ENCODE results near the gene KDELR1.
A peak's percentile ranks its signal among the peaks of the same experiment; 100 is the strongest.

The KDELR1 gene

GRCh38 chr19:48342414-48342738, 49.0 kb downstream of the KDELR1 start:
- DNase-seq (ENCODE audit: low spot score) = no peak

GRCh38 chr19:48341515-48342413, 49.6 kb downstream of the KDELR1 start:
- DNase-seq (ENCODE audit: low spot score) = no peak

DNA sequence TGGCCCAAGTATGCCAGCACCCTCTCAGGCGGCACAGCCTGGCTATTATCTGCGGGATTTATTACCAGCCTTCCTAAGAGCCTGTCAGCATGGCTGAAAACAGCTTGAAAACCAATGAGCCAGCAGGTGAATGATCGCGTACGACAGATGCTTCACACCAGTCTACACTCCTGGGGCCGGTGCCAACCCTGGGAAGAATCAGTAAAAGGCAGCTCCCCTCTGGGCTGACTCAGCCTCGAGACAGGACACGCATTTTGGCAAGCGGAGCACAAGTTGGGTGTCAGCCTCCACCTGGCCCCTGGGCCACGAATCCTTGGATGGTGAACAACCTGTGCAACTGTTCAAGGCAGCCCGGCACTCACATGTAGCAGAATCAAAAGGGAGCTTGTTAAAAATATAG, 50.4 kb downstream of the KDELR1 start:
- DNase-seq (ENCODE audit: low spot score) = peak; percentile 50

GRCh38 chr19:48338802-48339503, 52.4 kb downstream of the KDELR1 start:
- DNase-seq (ENCODE audit: low spot score) = no peak

DNA sequence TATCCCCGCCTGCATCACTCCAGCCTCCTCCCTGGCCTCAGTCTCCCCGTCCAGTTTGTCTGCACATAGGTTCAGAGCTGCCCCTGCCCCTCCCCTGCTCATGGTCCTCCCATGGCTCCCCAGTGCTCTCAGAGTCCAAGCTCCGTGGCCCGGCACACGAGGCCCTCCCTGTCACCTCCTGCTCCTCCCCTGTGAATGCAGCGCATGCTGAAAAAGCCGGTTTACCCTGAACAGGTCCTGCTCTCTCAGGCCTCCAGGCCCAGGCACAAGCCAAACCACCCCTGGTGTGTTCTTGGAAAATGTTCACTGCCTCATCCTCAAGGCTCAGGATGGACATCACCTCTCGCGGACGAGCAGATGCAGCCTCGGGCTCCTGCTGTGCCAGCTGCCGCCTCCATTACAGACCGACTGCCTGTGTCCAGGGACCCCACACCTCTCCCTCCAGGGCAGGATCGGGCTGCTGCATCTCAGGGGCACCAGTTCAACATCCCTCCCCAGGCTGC, 53.0 kb downstream of the KDELR1 start:
- no peak for DNase-seq (ENCODE audit: low spot score)

- DNase-seq (ENCODE audit: low spot score) = peak; percentile 93
Observed at GRCh38 chr19:48333467-48334384, 57.6 kb downstream of the KDELR1 start.

- peak; percentile 99 for DNase-seq (ENCODE audit: low spot score)
Observed at GRCh38 chr19:48332662-48333466, 58.5 kb downstream of the KDELR1 start.

All from kidney tubule cell (primary cell).